Neural cell (in vitro differentiated cells): ENCODE results near the gene DHX58.

Experiments used
- EZH2 ChIP-seq: fragments of 200-600, 300-800 bp; shearing (Covaris generic), sonication (generic); IDR thresholded peaks from 2 replicates; pipeline ENCODE4 v1.6.1; 2014; ENCODE audit warnings: antibody characterized with exemption, low read length, borderline replicate concordance, mild to moderate bottlenecking; ENCODE audit not compliant: insufficient read depth, poor library complexity, severe bottlenecking
- POLR2AphosphoS5 ChIP-seq: IDR thresholded peaks from 2 replicates; pipeline ENCODE4 v1.6.1; 2012
- RAD21 ChIP-seq: fragments of 450-650 bp; conservative IDR thresholded peaks from 2 replicates; pipeline ENCODE4 v1.6.1; 2014; ENCODE audit warnings: antibody characterized with exemption, mild to moderate bottlenecking, moderate library complexity
- TAF1 ChIP-seq: IDR thresholded peaks from 2 replicates; pipeline ENCODE4 v1.6.1; 2012; ENCODE audit warnings: low read depth
- TF ChIP-seq, protein P1 (sequence below): IDR thresholded peaks from 2 replicates; pipeline ENCODE4 v1.6.1; 2012; ENCODE audit warnings: borderline replicate concordance
- TF ChIP-seq, protein P2 (sequence below): fragments of 450-650 bp; IDR thresholded peaks from 2 replicates; pipeline ENCODE4 v1.5.1; 2014; ENCODE audit warnings: antibody characterized with exemption, mild to moderate bottlenecking, moderate library complexity; ENCODE audit not compliant: poor library complexity, severe bottlenecking

DNA sequence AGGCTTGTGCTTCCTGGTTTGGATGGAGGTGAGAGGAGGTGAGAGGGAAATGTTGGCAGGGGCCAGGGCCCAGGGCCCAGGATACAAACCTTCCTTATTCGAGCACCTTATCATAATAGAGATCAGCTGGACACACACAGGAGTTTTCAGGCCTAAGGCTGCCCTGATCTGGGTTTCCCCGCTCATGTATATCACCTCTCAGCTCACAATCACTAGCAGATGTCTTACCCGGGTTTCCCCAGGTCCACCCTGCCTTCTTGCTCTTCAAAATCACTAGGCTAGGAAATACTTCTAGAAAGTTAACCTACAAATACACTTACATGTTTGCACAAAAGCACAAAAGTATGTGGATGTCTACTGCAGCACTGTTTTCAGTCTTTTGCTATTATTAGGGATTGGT, 14.3 kb upstream of the DHX58 start:
- TF ChIP-seq, protein P1, sequence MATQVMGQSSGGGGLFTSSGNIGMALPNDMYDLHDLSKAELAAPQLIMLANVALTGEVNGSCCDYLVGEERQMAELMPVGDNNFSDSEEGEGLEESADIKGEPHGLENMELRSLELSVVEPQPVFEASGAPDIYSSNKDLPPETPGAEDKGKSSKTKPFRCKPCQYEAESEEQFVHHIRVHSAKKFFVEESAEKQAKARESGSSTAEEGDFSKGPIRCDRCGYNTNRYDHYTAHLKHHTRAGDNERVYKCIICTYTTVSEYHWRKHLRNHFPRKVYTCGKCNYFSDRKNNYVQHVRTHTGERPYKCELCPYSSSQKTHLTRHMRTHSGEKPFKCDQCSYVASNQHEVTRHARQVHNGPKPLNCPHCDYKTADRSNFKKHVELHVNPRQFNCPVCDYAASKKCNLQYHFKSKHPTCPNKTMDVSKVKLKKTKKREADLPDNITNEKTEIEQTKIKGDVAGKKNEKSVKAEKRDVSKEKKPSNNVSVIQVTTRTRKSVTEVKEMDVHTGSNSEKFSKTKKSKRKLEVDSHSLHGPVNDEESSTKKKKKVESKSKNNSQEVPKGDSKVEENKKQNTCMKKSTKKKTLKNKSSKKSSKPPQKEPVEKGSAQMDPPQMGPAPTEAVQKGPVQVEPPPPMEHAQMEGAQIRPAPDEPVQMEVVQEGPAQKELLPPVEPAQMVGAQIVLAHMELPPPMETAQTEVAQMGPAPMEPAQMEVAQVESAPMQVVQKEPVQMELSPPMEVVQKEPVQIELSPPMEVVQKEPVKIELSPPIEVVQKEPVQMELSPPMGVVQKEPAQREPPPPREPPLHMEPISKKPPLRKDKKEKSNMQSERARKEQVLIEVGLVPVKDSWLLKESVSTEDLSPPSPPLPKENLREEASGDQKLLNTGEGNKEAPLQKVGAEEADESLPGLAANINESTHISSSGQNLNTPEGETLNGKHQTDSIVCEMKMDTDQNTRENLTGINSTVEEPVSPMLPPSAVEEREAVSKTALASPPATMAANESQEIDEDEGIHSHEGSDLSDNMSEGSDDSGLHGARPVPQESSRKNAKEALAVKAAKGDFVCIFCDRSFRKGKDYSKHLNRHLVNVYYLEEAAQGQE: no peak
- TF ChIP-seq, protein P2, sequence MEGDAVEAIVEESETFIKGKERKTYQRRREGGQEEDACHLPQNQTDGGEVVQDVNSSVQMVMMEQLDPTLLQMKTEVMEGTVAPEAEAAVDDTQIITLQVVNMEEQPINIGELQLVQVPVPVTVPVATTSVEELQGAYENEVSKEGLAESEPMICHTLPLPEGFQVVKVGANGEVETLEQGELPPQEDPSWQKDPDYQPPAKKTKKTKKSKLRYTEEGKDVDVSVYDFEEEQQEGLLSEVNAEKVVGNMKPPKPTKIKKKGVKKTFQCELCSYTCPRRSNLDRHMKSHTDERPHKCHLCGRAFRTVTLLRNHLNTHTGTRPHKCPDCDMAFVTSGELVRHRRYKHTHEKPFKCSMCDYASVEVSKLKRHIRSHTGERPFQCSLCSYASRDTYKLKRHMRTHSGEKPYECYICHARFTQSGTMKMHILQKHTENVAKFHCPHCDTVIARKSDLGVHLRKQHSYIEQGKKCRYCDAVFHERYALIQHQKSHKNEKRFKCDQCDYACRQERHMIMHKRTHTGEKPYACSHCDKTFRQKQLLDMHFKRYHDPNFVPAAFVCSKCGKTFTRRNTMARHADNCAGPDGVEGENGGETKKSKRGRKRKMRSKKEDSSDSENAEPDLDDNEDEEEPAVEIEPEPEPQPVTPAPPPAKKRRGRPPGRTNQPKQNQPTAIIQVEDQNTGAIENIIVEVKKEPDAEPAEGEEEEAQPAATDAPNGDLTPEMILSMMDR: no peak
- TF ChIP-seq RAD21 (no peak), TAF1 (no peak), POLR2AphosphoS5 (no peak), EZH2 (no peak)
